Hematopoietic multipotent progenitor cell treated with erythropoietin and hydrocortisone succinate and interleukin-3 and kit ligand, for 4 days (in vitro differentiated cells): Measurements from ENCODE around the gene DNAH2.
"Not testable (repeated sequence)": the region's sequence is repeated elsewhere in the genome, so short reads cannot be mapped to it uniquely, and the experiment has no call there.

ENCODE experiments used
- DNase-seq: peaks from one replicate; pipeline ENCODE4 v3.0.0-alpha.2; 2015

The DNAH2 gene

DNA sequence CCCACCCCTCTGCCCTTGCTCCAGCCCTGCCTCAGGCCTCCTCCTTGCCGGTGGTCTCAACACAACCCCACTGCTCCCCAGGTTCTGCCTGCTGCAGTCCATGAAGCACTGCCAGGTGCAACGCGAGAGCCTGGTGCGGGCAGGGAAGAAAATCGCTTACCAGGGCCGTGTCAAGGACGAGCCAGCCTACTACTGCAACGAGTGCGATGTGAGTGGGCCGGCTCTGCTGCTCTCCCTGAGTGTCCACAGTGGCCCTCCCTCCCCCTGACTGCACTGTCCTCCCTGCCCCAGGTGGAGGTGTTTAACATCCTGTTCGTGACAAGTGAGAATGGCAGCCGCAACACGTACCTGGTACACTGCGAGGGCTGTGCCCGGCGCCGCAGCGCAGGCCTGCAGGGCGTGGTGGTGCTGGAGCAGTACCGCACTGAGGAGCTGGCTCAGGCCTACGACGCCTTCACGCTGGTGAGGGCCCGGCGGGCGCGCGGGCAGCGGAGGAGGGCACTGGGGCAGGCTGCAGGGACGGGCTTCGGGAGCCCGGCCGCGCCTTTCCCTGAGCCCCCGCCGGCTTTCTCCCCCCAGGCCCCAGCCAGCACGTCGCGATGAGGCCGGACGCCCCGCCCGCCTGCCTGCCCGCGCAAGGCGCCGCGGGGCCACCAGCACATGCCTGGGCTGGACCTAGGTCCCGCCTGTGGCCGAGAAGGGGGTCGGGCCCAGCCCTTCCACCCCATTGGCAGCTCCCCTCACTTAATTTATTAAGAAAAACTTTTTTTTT is 135.6 kb downstream of the DNAH2 start:
- DNase-seq: no peak

DNA sequence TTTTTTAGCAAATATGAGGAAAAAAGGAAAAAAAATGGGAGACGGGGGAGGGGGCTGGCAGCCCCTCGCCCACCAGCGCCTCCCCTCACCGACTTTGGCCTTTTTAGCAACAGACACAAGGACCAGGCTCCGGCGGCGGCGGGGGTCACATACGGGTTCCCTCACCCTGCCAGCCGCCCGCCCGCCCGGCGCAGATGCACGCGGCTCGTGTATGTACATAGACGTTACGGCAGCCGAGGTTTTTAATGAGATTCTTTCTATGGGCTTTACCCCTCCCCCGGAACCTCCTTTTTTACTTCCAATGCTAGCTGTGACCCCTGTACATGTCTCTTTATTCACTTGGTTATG is 136.1 kb downstream of the DNAH2 start:
- no peak for DNase-seq

DNA sequence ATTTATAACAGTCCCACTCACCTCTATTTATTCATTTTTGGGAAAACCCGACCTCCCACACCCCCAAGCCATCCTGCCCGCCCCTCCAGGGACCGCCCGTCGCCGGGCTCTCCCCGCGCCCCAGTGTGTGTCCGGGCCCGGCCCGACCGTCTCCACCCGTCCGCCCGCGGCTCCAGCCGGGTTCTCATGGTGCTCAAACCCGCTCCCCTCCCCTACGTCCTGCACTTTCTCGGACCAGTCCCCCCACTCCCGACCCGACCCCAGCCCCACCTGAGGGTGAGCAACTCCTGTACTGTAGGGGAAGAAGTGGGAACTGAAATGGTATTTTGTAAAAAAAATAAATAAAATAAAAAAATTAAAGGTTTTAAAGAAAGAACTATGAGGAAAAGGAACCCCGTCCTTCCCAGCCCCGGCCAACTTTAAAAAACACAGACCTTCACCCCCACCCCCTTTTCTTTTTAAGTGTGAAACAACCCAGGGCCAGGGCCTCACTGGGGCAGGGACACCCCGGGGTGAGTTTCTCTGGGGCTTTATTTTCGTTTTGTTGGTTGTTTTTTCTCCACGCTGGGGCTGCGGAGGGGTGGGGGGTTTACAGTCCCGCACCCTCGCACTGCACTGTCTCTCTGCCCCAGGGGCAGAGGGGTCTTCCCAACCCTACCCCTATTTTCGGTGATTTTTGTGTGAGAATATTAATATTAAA is 136.7 kb downstream of the DNAH2 start:
- no peak for DNase-seq

DNA sequence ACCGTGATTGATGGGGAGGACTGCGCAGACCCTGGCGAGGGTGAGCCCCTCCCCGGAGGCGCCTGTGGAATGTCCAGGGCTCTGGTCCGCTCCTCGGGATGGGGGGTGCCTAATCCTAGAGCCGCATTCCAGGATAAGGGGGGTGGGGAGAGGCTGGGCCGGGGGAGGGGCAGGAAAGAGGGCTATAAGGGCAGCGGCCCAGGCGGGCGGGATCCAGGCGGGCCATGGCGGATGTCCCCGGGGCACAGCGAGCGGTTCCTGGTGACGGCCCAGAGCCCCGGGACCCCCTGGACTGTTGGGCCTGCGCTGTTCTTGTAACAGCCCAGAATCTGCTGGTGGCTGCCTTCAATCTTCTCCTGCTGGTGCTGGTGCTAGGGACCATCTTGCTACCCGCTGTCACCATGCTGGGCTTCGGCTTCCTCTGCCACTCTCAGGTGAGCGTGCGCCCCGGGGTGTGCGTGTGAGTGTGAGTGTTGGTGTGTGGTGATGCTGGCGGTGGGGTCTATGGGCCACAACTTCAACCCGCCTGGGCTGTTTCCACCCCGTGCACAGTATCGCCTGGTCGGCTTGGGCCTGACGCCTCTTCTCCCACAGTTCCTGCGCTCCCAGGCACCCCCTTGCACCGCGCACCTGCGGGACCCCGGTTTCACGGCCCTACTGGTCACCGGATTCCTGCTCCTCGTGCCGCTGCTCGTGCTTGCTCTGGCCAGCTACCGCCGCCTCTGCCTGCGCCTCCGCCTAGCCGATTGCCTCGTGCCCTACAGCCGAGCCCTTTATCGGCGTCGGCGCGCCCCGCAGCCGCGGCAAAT is 137.5 kb downstream of the DNAH2 start, which contains the start of gene TMEM88:
Gene TMEM88 (plus strand): TSS at position 216 of the 809 bp plus-strand sequence. CDS start 9 bp downstream, at position 225.
- DNase-seq: no peak

DNA sequence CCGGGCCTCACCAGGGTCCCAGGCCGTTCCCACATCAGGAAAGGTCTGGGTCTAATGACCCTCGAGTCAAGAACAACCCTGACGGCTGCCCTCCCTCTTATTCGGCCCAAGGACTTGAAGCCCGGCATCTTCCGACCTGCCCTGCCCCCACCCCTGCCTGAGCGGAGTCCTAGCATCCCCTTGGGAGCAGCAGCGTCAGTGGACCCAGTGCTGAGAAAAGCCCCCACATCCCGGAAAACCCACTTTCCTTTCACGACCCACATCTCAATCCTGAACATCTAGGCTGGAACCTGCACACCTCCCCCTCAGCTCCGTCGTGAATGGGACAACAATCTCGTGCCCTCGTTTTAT is 138.1 kb downstream of the DNAH2 start:
- no peak for DNase-seq

DNA sequence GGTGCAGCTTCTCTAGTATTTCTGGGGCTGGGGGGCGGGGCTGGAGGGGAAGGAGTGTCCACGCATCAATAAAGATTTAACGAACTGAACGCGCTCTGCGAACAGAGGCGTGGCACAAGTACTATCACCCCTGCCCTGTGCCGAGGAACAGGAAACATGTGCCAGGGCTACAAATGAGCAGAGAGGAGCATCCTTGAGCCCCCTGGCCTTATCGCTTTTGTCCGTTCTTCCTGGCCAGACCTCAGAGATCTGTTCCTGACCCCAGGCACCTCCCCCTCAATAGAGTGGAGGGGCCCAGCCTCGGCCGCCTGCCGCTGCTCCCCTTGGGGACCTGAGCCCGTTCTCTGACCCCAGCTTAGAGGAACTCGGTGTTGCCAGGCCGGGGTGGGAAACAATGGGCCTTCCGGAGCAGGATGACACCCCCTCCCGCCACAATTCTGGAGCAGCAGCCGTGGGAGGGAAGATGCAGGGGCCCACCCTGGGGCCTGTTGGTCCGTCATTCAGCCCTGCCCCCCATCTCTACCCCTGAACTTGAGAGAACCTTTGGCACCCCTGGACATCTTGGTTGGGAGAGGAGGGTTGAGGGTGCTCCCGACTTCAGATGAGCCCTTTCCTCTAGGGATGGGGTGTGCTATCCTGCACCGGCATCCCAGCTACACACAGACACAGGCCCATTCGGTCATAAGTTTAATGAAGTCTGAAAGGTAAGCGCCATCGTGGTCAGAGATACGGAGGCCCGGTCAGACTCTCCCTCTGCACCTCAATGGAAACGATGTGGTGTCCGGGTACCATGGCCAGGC is 138.7 kb downstream of the DNAH2 start:
- DNase-seq: peak; percentile 98

DNA sequence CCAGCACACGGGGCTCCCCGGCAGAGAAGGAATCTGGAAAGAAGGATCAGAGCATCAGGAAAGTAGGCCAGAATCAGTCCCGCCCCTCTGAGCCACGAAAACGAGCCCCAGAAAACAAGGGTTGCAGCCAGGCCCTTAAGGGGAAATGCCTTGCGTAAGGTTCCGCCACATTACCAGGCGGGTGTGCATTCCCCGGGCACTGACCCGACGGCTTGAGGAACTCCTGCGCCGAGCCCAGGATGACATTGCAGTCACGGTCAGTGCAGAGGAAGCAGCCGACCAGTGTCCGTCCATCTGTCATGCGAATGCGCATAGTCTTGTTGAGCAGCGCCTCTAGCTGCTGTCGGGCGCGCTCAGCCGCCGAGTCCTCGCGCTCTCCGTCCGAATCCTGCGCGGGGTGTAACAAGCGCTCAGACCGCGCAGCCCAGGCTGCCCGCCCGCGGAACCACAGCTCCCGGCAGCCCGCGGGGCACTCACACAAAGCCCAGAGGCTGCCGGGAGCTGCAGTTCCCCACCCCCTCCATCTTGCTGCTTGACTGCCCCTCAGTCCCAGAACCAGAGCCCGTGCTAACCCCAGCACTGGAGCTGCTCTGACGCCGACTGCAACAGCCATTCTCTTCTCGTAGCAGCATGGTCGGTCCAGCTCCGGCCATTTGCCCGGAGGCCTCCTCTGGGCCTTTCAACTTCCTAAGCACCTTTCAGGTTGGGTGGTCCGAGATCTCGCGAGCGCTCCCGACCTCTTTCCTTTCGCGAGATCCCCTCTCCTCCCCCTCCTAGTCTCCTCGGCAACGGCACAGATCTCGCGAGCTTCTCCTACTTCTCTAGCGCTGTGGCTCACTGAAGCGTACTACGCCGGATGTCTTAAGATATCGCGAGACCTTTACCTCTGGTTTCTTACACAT is 139.5 kb downstream of the DNAH2 start, which contains the start of gene NAA38:
Gene NAA38 (minus strand): TSS at position 749 of the 902 bp plus-strand sequence. CDS start 96 bp downstream, at position 653.
- DNase-seq: peak; percentile 100

DNA sequence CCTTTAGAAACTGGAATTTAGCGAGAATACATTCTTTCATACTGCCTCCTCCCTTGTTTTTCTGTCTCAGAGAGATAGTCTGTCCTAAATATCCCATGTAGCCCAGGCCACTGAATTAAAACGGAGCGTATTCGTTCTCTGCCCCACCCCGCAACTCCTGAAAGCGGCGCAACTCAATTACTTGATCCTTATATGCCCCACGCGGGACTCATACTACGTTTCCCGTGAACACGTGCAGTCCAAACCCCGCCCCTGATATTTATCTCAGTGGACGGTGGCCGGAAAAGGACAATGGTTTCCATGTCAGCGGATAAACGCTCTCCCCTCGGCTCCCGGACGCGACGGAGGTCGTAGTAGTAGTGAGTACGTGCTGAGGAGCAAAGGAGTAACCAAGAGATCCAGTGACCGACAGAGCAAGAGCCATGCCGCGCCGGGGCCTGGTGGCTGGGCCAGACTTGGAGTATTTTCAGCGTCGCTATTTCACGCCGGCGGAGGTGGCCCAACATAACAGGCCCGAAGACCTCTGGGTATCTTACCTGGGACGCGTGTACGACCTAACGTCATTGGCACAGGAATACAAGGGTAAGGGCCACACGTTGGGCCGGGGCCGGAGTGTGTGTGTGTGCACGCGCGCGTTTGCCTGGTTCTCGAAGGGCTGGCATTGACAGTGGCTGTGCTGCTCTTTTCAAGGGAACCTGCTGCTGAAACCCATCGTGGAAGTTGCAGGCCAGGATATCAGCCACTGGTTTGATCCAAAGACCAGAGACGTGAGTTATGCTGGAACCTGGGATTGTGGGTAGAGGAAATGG is 140.4 kb downstream of the DNAH2 start, which contains the start of gene CYB5D1:
Gene CYB5D1 (plus strand): TSS at position 291 of the 809 bp plus-strand sequence. CDS start 132 bp downstream, at position 423.
- DNase-seq: peak; percentile 98

DNA sequence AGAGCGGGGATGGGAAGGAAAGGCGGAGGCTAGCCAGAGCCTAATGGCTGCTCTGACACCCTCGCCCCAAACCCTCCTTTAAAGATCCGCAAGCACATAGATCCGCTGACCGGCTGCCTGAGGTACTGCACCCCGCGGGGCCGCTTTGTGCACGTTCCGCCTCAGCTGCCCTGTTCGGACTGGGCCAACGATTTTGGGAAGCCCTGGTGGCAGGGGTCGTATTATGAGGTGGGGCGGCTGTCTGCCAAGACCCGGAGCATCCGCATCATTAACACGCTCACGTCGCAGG is 140.9 kb downstream of the DNAH2 start:
- DNase-seq: peak; percentile 82

DNA sequence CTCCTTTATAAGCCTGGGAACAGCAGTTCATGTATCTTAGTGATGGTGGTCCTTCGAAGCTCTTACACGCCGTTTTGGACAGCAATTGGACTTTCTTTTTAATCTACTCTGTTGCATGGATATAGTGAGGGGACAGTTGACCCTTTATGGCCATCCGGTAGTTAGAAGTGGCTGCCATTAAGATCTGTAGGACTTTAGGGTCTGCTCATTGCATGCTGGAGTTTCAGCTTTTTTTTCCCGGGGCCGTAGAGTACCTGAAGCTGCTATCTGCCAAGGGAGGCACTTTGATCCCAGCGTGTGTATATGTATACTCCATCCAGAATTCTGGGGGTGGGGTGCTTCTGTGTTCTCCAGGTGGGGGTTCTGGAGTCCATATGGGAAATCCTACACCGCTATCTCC is 141.5 kb downstream of the DNAH2 start:
- no peak for DNase-seq

DNA sequence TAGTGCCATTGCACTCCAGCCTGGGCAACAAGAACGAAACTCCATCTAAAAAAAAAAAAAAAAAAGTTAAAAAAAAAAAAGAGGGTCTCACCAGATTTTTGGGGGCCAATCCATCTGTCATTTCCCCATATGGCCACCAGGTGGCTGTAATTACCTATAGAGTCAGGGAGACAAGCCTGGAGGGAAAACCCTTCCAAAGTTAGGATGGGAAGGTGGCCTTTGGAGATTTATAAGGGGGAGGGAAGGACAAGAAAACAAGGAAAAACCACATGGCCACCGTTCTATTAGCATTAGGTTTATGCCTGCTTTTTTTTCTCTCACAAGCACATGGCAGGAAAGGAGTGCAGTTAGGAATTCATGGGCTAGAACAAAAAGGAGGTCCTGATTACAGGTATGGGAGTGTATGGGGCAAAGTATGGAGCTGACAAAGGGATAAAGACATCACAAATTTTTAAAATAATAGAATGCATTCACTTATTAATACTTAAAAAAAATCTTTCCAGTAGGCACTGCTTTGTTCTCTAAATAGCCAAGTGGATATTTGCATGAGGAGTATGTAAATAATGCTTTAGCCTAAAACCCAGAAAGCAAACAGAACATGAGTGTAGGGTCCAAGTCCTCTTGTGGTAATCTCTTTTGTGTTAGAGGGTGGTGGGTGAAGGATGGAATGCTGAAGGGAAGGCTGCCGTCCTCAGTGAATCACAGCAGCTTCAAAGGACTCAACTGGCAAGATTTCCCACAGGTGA is 145.3 kb downstream of the DNAH2 start:
- DNase-seq: peak; percentile 73

DNA sequence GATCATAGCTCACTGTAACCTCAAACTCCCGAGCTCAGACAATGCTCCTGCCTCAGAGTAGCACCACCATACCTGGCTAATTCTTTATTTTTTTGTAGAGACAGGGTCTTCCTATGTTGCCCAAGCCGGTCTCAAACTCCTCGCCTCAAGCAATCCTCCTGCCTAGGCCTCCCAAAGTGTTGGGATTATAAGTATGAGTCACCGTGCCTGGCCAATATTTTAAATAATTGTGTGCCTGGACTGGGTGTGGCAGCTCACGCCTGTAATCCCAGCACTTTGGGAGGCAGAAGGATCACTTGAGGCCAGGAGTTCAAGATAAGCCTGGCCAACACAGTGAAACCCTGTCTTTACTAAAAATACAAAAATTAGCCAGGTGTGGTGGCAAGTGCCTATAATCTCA is 146.8 kb downstream of the DNAH2 start:
- DNase-seq: not testable (repeated sequence)

DNA sequence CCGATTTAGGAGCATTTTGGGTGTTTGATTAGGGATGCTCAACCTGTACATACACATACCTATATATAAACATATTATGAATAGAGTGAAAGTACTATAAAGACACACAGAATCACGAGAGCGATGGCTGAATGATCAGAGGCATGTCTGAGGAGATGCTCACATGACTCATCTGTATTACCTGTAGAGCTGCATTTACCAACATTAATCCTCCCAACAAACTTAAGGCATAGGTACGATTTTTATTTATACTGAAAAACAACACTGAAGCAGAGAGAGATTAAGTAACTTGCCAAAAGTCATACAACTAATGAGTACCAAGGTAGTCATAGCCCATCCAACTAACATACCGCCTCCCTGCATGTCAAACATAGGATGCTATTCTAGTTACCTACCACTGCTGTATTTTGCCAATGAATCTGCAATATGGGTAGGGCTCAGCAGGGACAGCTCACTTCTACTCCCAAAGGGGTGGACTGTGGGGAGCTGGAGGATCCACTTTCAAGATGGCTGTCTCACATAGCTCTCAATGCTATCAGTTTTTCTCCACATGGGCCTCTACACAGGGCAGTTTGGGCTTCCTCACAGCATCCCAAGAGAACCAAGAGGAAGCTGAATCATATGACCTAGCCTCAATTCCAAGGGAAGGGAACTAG is 147.6 kb downstream of the DNAH2 start:
- peak; percentile 30 for DNase-seq

DNA sequence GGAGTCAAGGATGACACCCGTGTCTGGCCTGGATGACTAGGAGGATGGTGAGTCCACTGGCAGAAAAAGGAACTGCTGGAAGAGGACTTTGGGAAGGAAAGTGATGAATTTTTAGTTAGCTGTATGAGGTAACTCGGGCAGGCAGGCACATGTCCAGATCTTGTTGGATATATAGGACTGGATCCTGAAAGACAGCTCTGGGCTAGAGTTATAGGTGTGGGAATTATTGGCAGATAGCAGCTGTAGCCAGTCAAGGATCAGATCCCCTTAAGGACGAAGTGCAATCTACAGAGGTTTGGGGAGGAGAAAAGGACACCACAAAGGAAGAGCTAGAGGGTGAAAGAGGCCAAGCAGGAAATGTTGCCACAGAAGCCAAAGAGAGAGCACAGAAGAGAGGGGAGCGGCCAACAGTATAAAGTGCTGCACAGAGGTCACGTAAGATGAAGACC is 150.4 kb downstream of the DNAH2 start:
- DNase-seq: peak; percentile 72

DNA sequence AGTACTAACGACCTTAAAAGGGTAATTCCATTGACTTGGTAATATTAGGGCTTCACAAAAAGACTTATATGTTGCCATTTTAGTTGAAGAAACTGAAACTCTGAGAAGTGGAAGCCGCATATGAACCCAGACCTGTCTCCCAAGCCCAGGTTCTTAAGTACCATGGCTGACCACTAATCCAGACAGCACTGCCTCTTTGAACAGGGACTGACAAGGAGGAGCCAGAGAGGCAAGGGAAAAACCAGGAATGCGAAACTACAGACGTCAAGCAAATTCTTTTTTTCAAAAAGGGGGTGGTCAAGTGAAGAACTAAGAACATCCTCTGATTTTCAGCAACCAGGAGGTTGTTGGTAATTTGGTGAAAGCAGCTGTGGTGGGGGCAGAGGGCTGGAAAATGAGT is 155.5 kb downstream of the DNAH2 start:
- no peak for DNase-seq

DNA sequence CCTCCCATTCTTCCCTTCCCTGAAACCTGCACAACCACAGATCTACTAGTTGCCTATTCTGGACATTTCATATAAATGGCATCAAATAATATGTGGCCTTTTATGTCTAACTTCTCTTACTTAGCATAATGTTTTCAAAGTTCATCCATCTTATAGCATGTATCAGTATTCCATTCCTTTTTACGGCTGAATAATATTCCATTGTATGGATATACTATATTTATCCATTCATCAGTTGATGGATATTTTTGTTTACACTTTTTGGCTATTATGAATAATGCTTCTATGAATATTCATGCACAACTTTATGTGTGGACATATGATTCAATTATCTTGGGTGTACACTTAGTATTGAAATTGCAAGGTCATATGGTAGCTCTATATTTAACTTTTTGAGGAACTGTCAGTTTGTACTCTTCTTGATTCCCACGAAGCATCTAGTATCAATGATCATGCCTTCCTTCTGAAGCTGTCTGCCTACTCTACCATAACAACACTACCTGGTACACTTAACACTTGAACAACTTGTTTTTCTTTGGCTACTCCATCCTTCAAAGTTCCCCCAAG is 158.3 kb downstream of the DNAH2 start:
- no peak for DNase-seq

DNA sequence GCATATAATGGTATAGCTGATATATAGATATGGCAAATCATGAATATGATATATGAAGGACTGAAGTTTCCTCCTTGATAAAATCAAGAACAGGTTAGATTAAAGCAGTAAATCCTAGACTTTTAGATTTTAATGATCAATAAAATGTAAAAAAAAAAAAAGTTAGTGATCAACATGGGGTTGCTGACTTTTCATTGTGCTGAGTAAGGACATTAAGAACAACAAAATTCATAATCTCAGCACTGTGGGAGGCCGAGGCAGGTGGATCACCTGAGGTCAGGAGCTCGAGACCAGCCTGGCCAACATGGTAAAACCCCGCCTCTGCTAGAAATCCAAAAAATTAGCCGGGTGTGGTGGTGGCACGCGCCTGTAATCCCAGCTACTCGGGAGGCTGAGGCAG is 160.7 kb downstream of the DNAH2 start:
- no peak for DNase-seq

DNA sequence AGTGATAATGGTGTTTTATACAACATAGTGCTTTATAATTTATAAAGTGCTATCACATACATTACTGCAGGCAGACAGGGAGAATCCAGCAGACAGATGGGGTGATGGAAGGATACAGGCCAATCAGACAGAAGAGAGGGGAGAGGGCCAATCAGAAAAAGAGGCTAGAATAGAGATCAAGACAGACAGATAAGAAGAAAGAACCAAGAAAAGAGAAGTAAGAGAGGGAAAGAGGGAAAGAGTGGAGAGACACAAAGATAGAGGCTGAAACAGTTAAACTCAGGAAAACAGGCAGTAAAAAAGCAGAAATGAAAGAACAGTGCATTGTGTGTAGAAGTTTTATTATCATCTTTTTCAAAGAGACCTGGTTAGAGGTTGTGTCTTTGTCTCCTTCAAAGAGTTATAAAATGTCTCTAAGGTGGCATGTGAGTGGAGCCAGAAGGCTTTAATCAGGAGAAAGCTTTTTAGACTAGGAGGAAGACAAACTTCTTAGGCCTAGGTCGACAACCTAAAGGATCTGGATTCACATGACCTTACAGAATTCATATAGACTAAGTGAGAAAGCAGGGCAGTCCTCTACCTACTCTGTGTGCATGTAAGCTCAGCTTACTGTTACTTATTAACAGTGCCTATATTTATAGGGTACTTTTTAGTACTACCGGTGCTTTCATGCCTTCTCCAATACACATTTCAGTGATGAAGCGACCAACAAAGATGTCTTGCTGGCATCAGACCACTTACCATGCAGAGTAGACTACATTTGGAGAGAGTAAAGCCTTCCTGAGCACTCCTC is 162.7 kb downstream of the DNAH2 start:
- peak; percentile 61 for DNase-seq
